Kidney (tissue), 14 donors: ENCODE data around the gene AUTS2. TPM values are rescaled to one million over a fixed set of nuclear protein-coding genes. Genes with fewer than 3 reads are reported as not detected.

Source experiments
- DNase-seq, 5 donors: peaks; one replicate each; pipeline ENCODE4 v3.0.0-alpha.2; 2013 to 2020
- FAIRE-seq: peaks from 2 replicates; lab custom pipeline; 2012; peaks lifted over from hg19 to GRCh38; lab: Jason Lieb, UNC
- H3K27ac ChIP-seq, 2 donors: one replicate each; pipeline ENCODE4 v1.7.0; 2013; ENCODE audit warnings: low read depth in 2 of 2, low read length in 2 of 2, inconsistent platforms in 1 of 2
- H3K27me3 ChIP-seq: one replicate; pipeline ENCODE4 v1.7.1; 2013; ENCODE audit warnings: low read length, inconsistent platforms; ENCODE audit not compliant: control insufficient read depth, insufficient read depth
- H3K36me3 ChIP-seq, 3 donors: one replicate each; pipeline versions ENCODE4 v1.7.0 to v1.7.1; 2013; ENCODE audit warnings: low read length in 3 of 3, control low read depth in 1 of 3, inconsistent platforms in 1 of 3; ENCODE audit not compliant: insufficient read depth in 3 of 3, control insufficient read depth in 2 of 3
- H3K4me1 ChIP-seq, 3 donors: one replicate each; pipeline versions ENCODE4 v1.7.0 to v1.7.1; 2013; ENCODE audit warnings: low read length in 3 of 3, inconsistent platforms in 1 of 3, low read depth in 1 of 3; ENCODE audit not compliant: control insufficient read depth in 2 of 3, insufficient read depth in 2 of 3
- H3K4me3 ChIP-seq, 3 donors: one replicate each; pipeline versions ENCODE4 v1.7.0 to v1.8.1; 2013; ENCODE audit warnings: low read length in 3 of 3, control low read depth in 1 of 3, inconsistent platforms in 1 of 3
- H3K9ac ChIP-seq, 3 donors: one replicate each; pipeline versions ENCODE4 v1.7.0 to v1.7.1; 2013; ENCODE audit warnings: low read length in 3 of 3, control low read depth in 1 of 3, inconsistent platforms in 1 of 3
- H3K9me3 ChIP-seq, 3 donors: one replicate each; pipeline versions ENCODE4 v1.7.0 to v1.7.1; 2013; ENCODE audit warnings: low read length in 3 of 3, control low read depth in 1 of 3, inconsistent platforms in 1 of 3; ENCODE audit not compliant: control insufficient read depth in 2 of 3, insufficient read depth in 1 of 3
- intact Hi-C: fragments of 100-400 bp; cut with DNase I; formaldehyde crosslinking; loops from one replicate; pipeline ENCODE4 v1.11.1; 2022
- polyA plus RNA-seq: library from polyadenylated mRNA; stranded (reverse); fragments of 350-450 nt; fragmentation: Illumina TruSeq; extraction: RNeasy Lipid Tissue Mini Kit (QIAGEN cat#74804); gene quantifications from one replicate; pipeline ENCODE4 v1.2.3, GENCODE V29; 2014; ENCODE audit warnings: low read depth, low replicate concordance; ENCODE audit not compliant: insufficient read depth
- total RNA-seq: library from RNA; stranded (reverse); fragmentation: NEBNext Ultra II Directional; extraction: Animal tissue kit (Norgen Biotek cat#: 25700); gene quantifications from one replicate; pipeline ENCODE4 v1.2.1, GENCODE V29; 2021
- TF ChIP-seq, protein P1 (sequence below): IDR thresholded peaks from 3 replicates; pipeline ENCODE4 v1.5.1; 2012; ENCODE audit warnings: mild to moderate bottlenecking, moderate library complexity, borderline replicate concordance; ENCODE audit not compliant: insufficient read depth; ENCODE audit errors: extremely low read depth
- donor health status: control.
- donor health status: control.
- donor health status: control.
- donor health status: control.
- donor health status: control.
- donor health status: DM: yes; HTN: yes; CAD: no.
- donor health status: Normal renal cell carcinoma (clear cell type).

AUTS2 gene
- total and polyA plus RNA-seq, 2 donors from 2014 or later: 5.2 to 33.8 TPM

DNA sequence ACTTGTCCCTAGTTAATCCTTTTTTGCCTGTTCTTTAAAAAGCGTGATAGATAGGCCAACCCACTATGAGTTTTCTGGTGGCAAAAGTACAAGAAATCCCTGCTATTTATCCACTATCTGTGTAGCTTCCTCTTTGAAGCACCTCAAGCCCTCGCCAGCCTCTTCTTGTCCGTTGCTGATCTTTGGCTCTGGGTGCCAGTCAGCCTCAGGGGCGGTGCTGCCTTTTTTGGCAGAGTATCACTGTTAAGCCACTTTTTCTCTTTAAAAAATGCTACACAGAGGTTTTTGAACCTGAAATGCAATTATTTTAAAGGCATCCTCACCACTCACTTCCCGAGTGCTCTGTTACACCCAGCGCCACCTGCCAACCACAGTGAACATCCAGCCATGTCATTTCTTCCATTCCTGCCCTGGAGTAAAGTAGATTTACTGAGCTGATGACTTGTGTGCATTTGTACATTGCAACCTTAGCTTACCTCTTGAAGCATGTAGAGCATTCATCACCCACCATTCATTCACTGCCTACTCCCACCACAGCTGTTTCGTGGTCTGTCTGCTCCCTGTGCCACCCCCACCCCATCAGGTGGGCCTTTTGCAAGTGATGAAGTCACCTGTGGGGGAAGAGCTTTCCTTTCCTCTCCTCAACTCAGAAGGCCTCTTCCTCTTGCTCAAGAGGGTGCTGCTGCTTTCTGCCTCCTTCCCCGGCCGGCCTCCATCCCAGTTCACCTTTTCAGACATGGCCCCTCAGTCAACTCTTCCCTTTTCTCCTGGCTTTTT is 1119.5 kb downstream of the AUTS2 start:
- FAIRE-seq (no peak), DNase-seq (peak in 1 of 5 donors; percentile 43)
- peaks cover 0 to 2% (median 0%) of the 10 kb centered on the region in 3 donors for H3K9me3 ChIP-seq
- intact Hi-C loops: no loop called here
- H3K27ac ChIP-seq: no peak overlapping the region
- no peak overlapping the region for H3K9ac ChIP-seq
- peaks cover 0 to 4% (median 2%) of the 10 kb centered on the region in 3 donors for H3K4me1 ChIP-seq
- TF ChIP-seq, protein P1, sequence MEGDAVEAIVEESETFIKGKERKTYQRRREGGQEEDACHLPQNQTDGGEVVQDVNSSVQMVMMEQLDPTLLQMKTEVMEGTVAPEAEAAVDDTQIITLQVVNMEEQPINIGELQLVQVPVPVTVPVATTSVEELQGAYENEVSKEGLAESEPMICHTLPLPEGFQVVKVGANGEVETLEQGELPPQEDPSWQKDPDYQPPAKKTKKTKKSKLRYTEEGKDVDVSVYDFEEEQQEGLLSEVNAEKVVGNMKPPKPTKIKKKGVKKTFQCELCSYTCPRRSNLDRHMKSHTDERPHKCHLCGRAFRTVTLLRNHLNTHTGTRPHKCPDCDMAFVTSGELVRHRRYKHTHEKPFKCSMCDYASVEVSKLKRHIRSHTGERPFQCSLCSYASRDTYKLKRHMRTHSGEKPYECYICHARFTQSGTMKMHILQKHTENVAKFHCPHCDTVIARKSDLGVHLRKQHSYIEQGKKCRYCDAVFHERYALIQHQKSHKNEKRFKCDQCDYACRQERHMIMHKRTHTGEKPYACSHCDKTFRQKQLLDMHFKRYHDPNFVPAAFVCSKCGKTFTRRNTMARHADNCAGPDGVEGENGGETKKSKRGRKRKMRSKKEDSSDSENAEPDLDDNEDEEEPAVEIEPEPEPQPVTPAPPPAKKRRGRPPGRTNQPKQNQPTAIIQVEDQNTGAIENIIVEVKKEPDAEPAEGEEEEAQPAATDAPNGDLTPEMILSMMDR: no peak
- H3K27me3 ChIP-seq: no peaks in the 10 kb centered on the region
- H3K36me3 ChIP-seq: no peaks in the 10 kb centered on the region
- no peak overlapping the region for H3K4me3 ChIP-seq

DNA sequence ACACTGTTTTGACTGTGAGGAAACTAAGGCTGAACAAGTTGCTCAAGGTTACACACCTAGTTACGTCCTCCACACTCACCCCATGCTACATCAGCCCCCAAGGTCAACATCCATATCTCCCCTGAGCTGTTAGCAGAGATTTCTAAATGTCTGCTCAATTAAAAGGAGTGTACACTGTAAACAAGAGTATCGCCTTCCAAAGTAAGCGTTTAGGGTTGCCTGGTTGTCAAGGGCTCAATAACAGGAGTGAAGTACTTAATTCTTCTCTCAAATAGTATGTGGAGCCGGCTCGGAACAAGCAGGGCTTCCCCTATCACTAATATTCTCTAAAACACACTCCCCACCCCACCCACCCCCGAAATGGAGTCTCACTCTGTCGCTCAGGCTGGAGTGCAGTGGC is 1120.8 kb downstream of the AUTS2 start:
- peaks cover 0 to 2% (median 0%) of the 10 kb centered on the region in 3 donors for H3K9me3 ChIP-seq
- intact Hi-C loops: no loop called here
- H3K27ac ChIP-seq: no peak overlapping the region
- no peaks in the 10 kb centered on the region for H3K27me3 ChIP-seq
- H3K9ac ChIP-seq: no peak overlapping the region
- TF ChIP-seq, protein P1: no peak
- FAIRE-seq (no peak), DNase-seq (peak in 1 of 5 donors; percentile 60)
- no peak overlapping the region for H3K4me3 ChIP-seq
- peaks cover 0 to 4% (median 2%) of the 10 kb centered on the region in 3 donors for H3K4me1 ChIP-seq
- H3K36me3 ChIP-seq: no peaks in the 10 kb centered on the region

DNA sequence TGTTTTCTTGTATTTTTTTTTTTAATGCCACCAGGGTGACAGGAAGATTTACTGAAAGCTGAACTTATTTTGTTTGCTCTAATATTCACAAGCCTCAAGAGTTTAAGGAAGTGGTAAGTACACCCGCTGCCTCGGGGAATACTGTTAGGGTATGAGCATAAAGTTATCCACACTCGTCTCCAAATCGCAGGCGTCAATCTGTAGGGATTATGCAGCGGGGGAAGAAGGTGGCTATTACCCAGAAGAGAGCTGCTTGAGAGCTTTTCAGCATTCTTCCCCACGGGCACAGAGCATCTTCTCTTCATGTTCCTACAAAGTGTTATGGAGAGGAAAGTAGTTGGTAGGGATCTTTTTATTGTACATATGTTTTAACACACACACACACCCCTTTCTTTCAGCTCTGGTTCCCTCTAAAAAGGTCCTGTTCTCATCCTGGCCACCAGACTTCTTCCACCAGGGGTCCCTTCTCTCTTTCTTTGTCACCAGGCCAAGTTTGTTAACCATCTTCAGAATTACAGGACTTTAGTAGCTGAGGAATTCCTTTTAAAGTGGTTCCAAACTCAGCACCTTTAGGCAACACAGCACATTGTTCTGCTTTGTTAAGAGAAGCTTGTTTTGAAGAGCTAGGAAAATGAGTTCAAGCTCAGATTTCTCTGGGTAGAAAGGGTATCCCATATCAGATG is 1122.1 kb downstream of the AUTS2 start:
- no peak for FAIRE-seq
- Histone ChIP-seq H3K27ac (no peak overlapping the region), H3K9ac (no peak overlapping the region)

More for the DNA sequence above, 1122.1 kb downstream of the AUTS2 start:
- no peaks in the 10 kb centered on the region for H3K9me3 ChIP-seq
- H3K27me3 ChIP-seq: no peaks in the 10 kb centered on the region
- H3K4me3 ChIP-seq: no peak overlapping the region
- H3K4me1 ChIP-seq: peaks cover 0 to 7% (median 5%) of the 10 kb centered on the region in 3 donors
- TF ChIP-seq, protein P1: no peak
- H3K36me3 ChIP-seq: no peaks in the 10 kb centered on the region
- intact Hi-C loops: no loop called here
- DNase-seq: no peak
